GM12878 (cell line): ENCODE data around the gene SRRM2. TPM values are rescaled to one million over a fixed set of nuclear protein-coding genes. Genes with fewer than 3 reads are reported as not detected.

Experiments used
- ATAC-seq: fragments of 200-7000 bp; cut with Tn5 transposase; 3 replicates; pipeline ENCODE4 v1.9.1; 2020; ENCODE audit warnings: mild to moderate bottlenecking, moderate library complexity
- BruUV-seq: library from RNA; stranded (reverse); fragments of 400-500 nt; replicated peaks from 2 replicates; lab custom pipeline; 2021; lab: Mats Ljungman, UMichigan
- CTCF ChIA-PET: fragments of 300-600 bp; sonication (Branson Sonifier 250); formaldehyde crosslinking; extraction: SDS; loops from one replicate; lab custom pipeline; 2021; ENCODE audit warnings: inconsistent platforms; lab: Yijun Ruan, JAX
- POLR2A ChIA-PET: fragments of 350-600 bp; formaldehyde crosslinking; extraction: SDS; loops from one replicate; lab custom pipeline; 2021; ENCODE audit warnings: inconsistent platforms; lab: Charles Lee
- RAD21 ChIA-PET: fragments of 300-600 bp; sonication (Branson Sonifier 250); formaldehyde crosslinking; loops from one replicate; lab custom pipeline; 2023; ENCODE audit warnings: antibody characterized with exemption; ENCODE audit not compliant: unreplicated experiment; lab: Charles Lee
- SMC1A ChIA-PET: fragments of 300-600 bp; sonication (Branson Sonifier 250); formaldehyde crosslinking; loops from one replicate; lab custom pipeline; 2023; ENCODE audit not compliant: unreplicated experiment, uncharacterized antibody; lab: Charles Lee
- DNase-seq: peaks from one replicate; pipeline ENCODE4 v3.0.0-alpha.2; 2011; ENCODE audit warnings: low read depth, low spot score
- FAIRE-seq: peaks from 3 replicates; lab custom pipeline; 2011; peaks lifted over from hg19 to GRCh38; lab: Jason Lieb, UNC
- H2AFZ ChIP-seq: 2 replicates; pipeline ENCODE4 v1.6.0; 2011; ENCODE audit warnings: low read depth, low read length, control low read depth; ENCODE audit not compliant: control insufficient read depth
- H3K27ac ChIP-seq: 2 replicates; pipeline ENCODE4 v1.5.1; 2011; ENCODE audit warnings: control low read depth; ENCODE audit not compliant: control insufficient read depth, insufficient read depth
- H3K27me3 ChIP-seq, 2 experiments: replicated peaks in 1 of 2; 2 replicates each; pipeline versions ENCODE4 v1.6.0 to v1.6.1; 2011; ENCODE audit warnings: low read length in 1 of 2; ENCODE audit not compliant: control insufficient read depth in 2 of 2, insufficient read depth in 2 of 2
- H3K36me3 ChIP-seq, 2 experiments: 2 replicates each; pipeline ENCODE4 v1.5.1; 2011; ENCODE audit warnings: low read length in 1 of 2; ENCODE audit not compliant: control insufficient read depth in 2 of 2, insufficient read depth in 2 of 2
- H3K4me1 ChIP-seq: 2 replicates; pipeline ENCODE4 v1.6.1; 2011; ENCODE audit warnings: mild to moderate bottlenecking, low read length, moderate library complexity, mixed read lengths; ENCODE audit not compliant: control insufficient read depth, insufficient read depth
- H3K4me2 ChIP-seq: 2 replicates; pipeline ENCODE4 v1.6.0; 2011; ENCODE audit warnings: control low read depth; ENCODE audit not compliant: control insufficient read depth, insufficient read depth
- H3K4me3 ChIP-seq: fragments of 200-600 bp; sonication (generic); 2 replicates; pipeline ENCODE4 v1.5.1; 2016
- H3K79me2 ChIP-seq: 2 replicates; pipeline ENCODE4 v1.6.0; 2011; ENCODE audit warnings: low read length; ENCODE audit not compliant: control insufficient read depth, insufficient read depth
- H3K9ac ChIP-seq: 2 replicates; pipeline ENCODE4 v1.8.0; 2011; ENCODE audit warnings: low read length, control low read depth, mixed read lengths; ENCODE audit not compliant: control insufficient read depth, insufficient read depth
- H3K9me3 ChIP-seq: replicated peaks from 3 replicates; pipeline ENCODE4 v1.5.1; 2011; ENCODE audit warnings: mild to moderate bottlenecking, low read length; ENCODE audit not compliant: control insufficient read depth, insufficient read depth
- H4K20me1 ChIP-seq: 2 replicates; pipeline ENCODE4 v1.6.0; 2011; ENCODE audit not compliant: control insufficient read depth, insufficient read depth
- ASH2L ChIP-seq: fragments of 300-600, 200-600 bp; sonication (generic); IDR thresholded peaks from 2 replicates; pipeline ENCODE4 v1.6.1; 2017; ENCODE audit warnings: low read depth, mild to moderate bottlenecking, borderline replicate concordance
- ATF7 ChIP-seq: fragments of 450-650 bp; IDR thresholded peaks from 2 replicates; pipeline ENCODE4 v1.6.1; 2016; ENCODE audit warnings: low read depth, mild to moderate bottlenecking
- EED ChIP-seq: sonication (generic); IDR thresholded peaks from 2 replicates; pipeline ENCODE4 v1.6.1; 2016; ENCODE audit warnings: antibody characterized with exemption, low read depth
- GABPA ChIP-seq: IDR thresholded peaks from 2 replicates; pipeline ENCODE4 v1.6.1; 2014; ENCODE audit warnings: antibody characterized with exemption, low read depth, mild to moderate bottlenecking, inconsistent platforms
- HDAC2 ChIP-seq: fragments of 200-600 bp; sonication (generic); IDR thresholded peaks from 2 replicates; pipeline ENCODE4 v1.6.1; 2017
- HDAC6 ChIP-seq: fragments of 200-600 bp; sonication (generic); IDR thresholded peaks from one replicate; pipeline ENCODE4 v1.8.0; 2017; ENCODE audit warnings: antibody characterized with exemption; ENCODE audit not compliant: unreplicated experiment
- MXI1 ChIP-seq: fragments of 150-350 bp; IDR thresholded peaks from 2 replicates; pipeline ENCODE4 v1.6.1; 2011; ENCODE audit warnings: low read depth, mild to moderate bottlenecking, inconsistent platforms, low read length, improper control_type of control experiment
- NR2C1 ChIP-seq: fragments of 450-650 bp; IDR thresholded peaks from 2 replicates; pipeline ENCODE4 v1.6.1; 2017; ENCODE audit warnings: antibody characterized with exemption, mild to moderate bottlenecking, moderate library complexity
- PAX5 ChIP-seq: IDR thresholded peaks from 2 replicates; pipeline ENCODE4 v1.6.1; 2011; ENCODE audit warnings: low read depth, low read length, borderline replicate concordance
- POLR2AphosphoS5 ChIP-seq: IDR thresholded peaks from 2 replicates; pipeline ENCODE4 v1.6.1; 2011; ENCODE audit warnings: mild to moderate bottlenecking, low read length, inconsistent platforms
- RBBP5 ChIP-seq: fragments of 200-600 bp; sonication (generic); conservative IDR thresholded peaks from 2 replicates; pipeline ENCODE4 v1.6.1; 2016
- RUNX3 ChIP-seq: IDR thresholded peaks from 2 replicates; pipeline ENCODE4 v1.6.1; 2012; ENCODE audit warnings: low read length, inconsistent platforms
- SMAD5 ChIP-seq: IDR thresholded peaks from 2 replicates; pipeline ENCODE4 v1.6.1; 2016; ENCODE audit warnings: antibody characterized with exemption, low read depth
- YY1 ChIP-seq: IDR thresholded peaks from 2 replicates; pipeline ENCODE4 v1.6.1; 2011; ENCODE audit warnings: low read depth, mild to moderate bottlenecking, low read length
- ZNF384 ChIP-seq: IDR thresholded peaks from 2 replicates; pipeline ENCODE4 v1.6.1; 2012; ENCODE audit warnings: low read depth, mild to moderate bottlenecking, low read length, improper control_type of control experiment, borderline replicate concordance
- ZZZ3 ChIP-seq: IDR thresholded peaks from 2 replicates; pipeline ENCODE4 v1.6.1; 2011; ENCODE audit warnings: low read depth; ENCODE audit not compliant: control insufficient read depth, insufficient read length
- WGBS: methylation state at CpG from one replicate; pipeline ENCODE4 v1.1.6; 2016; ENCODE audit warnings: low lambda C conversion rate; ENCODE audit not compliant: insufficient replicate concordance, insufficient coverage; ENCODE audit errors: missing lambda C conversion rate; 5-methylcytosine and 5-hydroxymethylcytosine counted together
- in situ Hi-C: fragments of 300-500 bp; cut with MboI; formaldehyde crosslinking; loops from 9 replicates; pipeline ENCODE4 v1.14.3; 2018; ENCODE audit warnings: mixed read lengths
- intact Hi-C: fragments of 100-400 bp; cut with micrococcal nuclease; formaldehyde crosslinking; loops from one replicate; pipeline ENCODE4 v1.14.2; 2022; ENCODE audit not compliant: unreplicated experiment
- polyA plus RNA-seq, 11 experiments: library from polyadenylated mRNA; depleted of rRNA in 4 of 11; unstranded in 6 of 11; stranded (reverse) in 5 of 11; fragments of >200 nt; fragmentation: Nextera tagmentation in 4 of 11; fragmentation: Illumina TruSeq in 1 of 11; extraction: Ambion mirVana in 4 of 11; extraction: Trizol in 1 of 11; gene quantifications; 1 replicate in 1 of 11; 2 replicates in 10 of 11; pipeline versions ENCODE4 v1.2.1 to v1.2.3, GENCODE V29; 2011 to 2016; ENCODE audit warnings: inconsistent platforms in 2 of 11, missing spikeins in 2 of 11, low read depth in 1 of 11
- total RNA-seq, 4 experiments: library from RNA; depleted of rRNA in 3 of 4; stranded (reverse); fragments of >200 nt in 3 of 4; fragmentation: Illumina TruSeq in 1 of 4; extraction: Trizol in 1 of 4; gene quantifications; 2 replicates each; pipeline versions ENCODE4 v1.2.1 to v1.2.3, GENCODE V29; 2013 to 2021
- TF ChIP-seq, protein P1 (sequence below): IDR thresholded peaks from 2 replicates; pipeline ENCODE4 v1.6.1; 2011; ENCODE audit warnings: borderline replicate concordance, low read depth, mild to moderate bottlenecking, moderate library complexity, mixed read lengths, low read length; ENCODE audit not compliant: insufficient read depth; ENCODE audit errors: extremely low read length
- TF ChIP-seq, protein P2 (sequence below), 3 experiments: IDR thresholded peaks in 2 of 3; conservative IDR thresholded peaks in 1 of 3; 2 replicates each; pipeline ENCODE4 v1.5.1; 2011; ENCODE audit warnings: low read depth in 3 of 3, low read length in 3 of 3, mild to moderate bottlenecking in 3 of 3, control low read depth in 2 of 3, moderate library complexity in 2 of 3, inconsistent platforms in 1 of 3, mixed read lengths in 1 of 3; ENCODE audit not compliant: control insufficient read depth in 2 of 3, insufficient read depth in 1 of 3; ENCODE audit errors: extremely low read depth in 1 of 3
- TF ChIP-seq, protein P3 (sequence below): fragments of 450-650 bp; IDR thresholded peaks from 2 replicates; pipeline ENCODE4 v1.6.1; 2018; ENCODE audit warnings: mild to moderate bottlenecking, low read depth, moderate library complexity; ENCODE audit not compliant: partially characterized antibody

Gene SRRM2
- total and polyA plus RNA-seq, 10 of the 15 experiments (the other 5 are each of a cell fraction or from before 2014, with no cell fraction given) = 30.1 to 502 (median 196) TPM

DNA sequence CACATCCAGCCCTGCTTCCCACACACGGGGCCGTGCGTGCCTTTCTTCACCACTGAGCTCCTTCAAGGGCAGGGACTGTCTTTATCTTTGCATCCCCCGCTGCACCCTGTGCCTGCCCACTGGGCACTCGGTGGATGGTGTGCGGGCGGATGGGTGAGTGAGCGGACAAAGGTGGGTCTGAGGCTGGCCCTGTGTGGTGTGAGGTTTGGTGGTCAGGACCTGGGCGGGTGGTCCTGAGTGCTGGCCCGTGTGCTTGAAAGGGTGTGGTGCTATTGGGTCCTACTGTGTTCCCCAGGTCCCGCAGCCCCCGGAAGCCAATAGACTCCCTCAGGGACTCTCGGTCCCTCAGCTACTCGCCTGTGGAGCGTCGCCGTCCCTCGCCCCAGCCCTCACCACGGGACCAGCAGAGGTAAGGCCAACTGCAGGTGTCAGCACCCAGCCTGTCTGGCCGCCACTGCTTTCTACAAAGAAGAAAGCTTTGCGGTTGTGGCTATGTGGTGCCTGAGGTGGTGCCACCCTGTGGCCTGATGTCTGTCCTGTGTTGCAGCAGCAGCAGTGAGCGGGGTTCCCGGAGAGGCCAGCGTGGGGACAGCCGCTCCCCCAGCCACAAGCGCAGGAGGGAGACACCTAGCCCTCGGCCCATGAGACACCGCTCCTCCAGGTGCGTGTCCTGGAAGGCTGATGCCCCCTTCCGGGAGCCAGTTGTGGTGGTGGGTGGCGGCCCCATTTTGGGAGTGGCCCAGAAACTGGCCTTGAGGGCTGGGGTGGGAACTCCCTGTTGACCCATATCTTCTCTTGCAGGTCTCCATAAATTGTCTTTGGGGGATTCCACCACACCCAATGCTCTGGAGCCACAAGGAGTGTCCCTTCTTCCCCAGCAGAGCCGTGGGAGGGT, 17.9 kb downstream of the SRRM2 start:
- no peak overlapping the region for H3K4me2 ChIP-seq
- no peaks in the 10 kb centered on the region; the same call in none of the 2 replicates for H4K20me1 ChIP-seq
- ChIA-PET RAD21 (no interaction called here), CTCF (no interaction called here), SMC1A (interaction anchor here (1.6 kb wide), 1 partner anchor 24 kb away, joined by 3 read pairs; no protein-coding TSS in a partner anchor), POLR2A (no interaction called here)
- no peak for FAIRE-seq
- peaks cover 46 to 47% of the 10 kb centered on the region in 2 experiments for H3K36me3 ChIP-seq
- DNase-seq = no peak
- no peaks in the 10 kb centered on the region for H3K27me3 ChIP-seq
- TSS peak; percentile 14 for BruUV-seq
- H3K4me3 ChIP-seq = no peak overlapping the region
- ATAC-seq = peak; percentile 24
- no peaks in the 10 kb centered on the region; the same call in 2 of the 3 replicates for H3K9me3 ChIP-seq
- H3K79me2 ChIP-seq = peaks cover 4% of the 10 kb centered on the region
- H3K4me1 ChIP-seq = no peaks in the 10 kb centered on the region
- in situ Hi-C loops = no loop called here
- H2AFZ ChIP-seq = no peak overlapping the region
- H3K27ac ChIP-seq = no peak overlapping the region
- WGBS = 70% methylated on average over 32 of the region's 32 CpGs
- intact Hi-C loops = no loop called here
- H3K9ac ChIP-seq = no peak overlapping the region
- TF ChIP-seq, protein P1, sequence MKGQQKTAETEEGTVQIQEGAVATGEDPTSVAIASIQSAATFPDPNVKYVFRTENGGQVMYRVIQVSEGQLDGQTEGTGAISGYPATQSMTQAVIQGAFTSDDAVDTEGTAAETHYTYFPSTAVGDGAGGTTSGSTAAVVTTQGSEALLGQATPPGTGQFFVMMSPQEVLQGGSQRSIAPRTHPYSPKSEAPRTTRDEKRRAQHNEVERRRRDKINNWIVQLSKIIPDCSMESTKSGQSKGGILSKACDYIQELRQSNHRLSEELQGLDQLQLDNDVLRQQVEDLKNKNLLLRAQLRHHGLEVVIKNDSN = no peak
- TF ChIP-seq HDAC2 (no peak), YY1 (no peak), RBBP5 (no peak), ATF7 (no peak), PAX5 (no peak), ZNF384 (no peak), GABPA (no peak), HDAC6 (no peak), ZZZ3 (no peak), SMAD5 (peak; percentile 21; the same call in 1 of the 2 replicates), MXI1 (no peak), NR2C1 (no peak), EED (no peak), ASH2L (no peak), POLR2AphosphoS5 (peak; percentile 16; the same call in 1 of the 2 replicates), RUNX3 (peak; percentile 31; the same call in 1 of the 2 replicates)
- TF ChIP-seq, protein P2, sequence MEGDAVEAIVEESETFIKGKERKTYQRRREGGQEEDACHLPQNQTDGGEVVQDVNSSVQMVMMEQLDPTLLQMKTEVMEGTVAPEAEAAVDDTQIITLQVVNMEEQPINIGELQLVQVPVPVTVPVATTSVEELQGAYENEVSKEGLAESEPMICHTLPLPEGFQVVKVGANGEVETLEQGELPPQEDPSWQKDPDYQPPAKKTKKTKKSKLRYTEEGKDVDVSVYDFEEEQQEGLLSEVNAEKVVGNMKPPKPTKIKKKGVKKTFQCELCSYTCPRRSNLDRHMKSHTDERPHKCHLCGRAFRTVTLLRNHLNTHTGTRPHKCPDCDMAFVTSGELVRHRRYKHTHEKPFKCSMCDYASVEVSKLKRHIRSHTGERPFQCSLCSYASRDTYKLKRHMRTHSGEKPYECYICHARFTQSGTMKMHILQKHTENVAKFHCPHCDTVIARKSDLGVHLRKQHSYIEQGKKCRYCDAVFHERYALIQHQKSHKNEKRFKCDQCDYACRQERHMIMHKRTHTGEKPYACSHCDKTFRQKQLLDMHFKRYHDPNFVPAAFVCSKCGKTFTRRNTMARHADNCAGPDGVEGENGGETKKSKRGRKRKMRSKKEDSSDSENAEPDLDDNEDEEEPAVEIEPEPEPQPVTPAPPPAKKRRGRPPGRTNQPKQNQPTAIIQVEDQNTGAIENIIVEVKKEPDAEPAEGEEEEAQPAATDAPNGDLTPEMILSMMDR (IDR thresholded peaks at IDR 0.05 in 2 of 3, conservative IDR thresholded peaks at IDR 0.05 in 1 of 3; ENCODE audit: control insufficient read depth in 2 of 3, extremely low read depth in 1 of 3, insufficient read depth in 1 of 3, low read depth in 3 of 3, low read length in 3 of 3) = 0 out of 6 replicates have a peak, but pooled peaks of 1 of the 3 experiments have one; percentile 9
- TF ChIP-seq, protein P3, sequence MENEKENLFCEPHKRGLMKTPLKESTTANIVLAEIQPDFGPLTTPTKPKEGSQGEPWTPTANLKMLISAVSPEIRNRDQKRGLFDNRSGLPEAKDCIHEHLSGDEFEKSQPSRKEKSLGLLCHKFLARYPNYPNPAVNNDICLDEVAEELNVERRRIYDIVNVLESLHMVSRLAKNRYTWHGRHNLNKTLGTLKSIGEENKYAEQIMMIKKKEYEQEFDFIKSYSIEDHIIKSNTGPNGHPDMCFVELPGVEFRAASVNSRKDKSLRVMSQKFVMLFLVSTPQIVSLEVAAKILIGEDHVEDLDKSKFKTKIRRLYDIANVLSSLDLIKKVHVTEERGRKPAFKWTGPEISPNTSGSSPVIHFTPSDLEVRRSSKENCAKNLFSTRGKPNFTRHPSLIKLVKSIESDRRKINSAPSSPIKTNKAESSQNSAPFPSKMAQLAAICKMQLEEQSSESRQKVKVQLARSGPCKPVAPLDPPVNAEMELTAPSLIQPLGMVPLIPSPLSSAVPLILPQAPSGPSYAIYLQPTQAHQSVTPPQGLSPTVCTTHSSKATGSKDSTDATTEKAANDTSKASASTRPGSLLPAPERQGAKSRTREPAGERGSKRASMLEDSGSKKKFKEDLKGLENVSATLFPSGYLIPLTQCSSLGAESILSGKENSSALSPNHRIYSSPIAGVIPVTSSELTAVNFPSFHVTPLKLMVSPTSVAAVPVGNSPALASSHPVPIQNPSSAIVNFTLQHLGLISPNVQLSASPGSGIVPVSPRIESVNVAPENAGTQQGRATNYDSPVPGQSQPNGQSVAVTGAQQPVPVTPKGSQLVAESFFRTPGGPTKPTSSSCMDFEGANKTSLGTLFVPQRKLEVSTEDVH = no peak
